Hair follicular keratinocyte (primary cell): Measurements from ENCODE around the gene HAVCR1. TPM values are rescaled to one million over a fixed set of nuclear protein-coding genes. Genes with fewer than 3 reads are reported as not detected.

Source experiments
- total RNA-seq: library from RNA; depleted of rRNA; stranded (reverse); fragments of >200 nt; gene quantifications from 2 replicates; pipeline ENCODE4 v1.2.3, GENCODE V29; 2015

Gene HAVCR1
- not detected in 2 replicates for total RNA-seq

DNA sequence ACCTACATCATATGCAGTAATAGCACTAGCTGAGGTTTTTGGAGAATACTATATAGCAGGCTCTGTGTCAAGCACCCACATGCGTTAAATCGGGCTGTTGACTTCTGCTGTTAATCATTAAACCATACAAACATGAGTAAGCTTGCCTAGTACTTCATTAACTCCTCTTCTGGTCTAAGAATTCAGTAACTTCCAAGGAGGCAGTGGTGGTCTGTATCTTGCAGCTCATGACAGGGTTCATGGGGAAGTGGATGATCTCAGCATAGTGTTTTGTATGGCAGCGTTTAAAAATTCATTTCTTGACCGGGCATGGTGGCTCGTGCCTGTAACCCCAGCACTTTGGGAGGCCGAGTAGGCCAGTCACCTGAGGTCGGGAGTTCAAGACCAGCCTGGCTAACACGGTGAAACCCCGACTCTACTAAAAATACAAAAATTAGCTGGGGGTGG lies at the start of gene HAVCR1:
TSS of gene HAVCR1 (minus strand) at position 24 of the 447 bp plus-strand sequence. CDS start 1,173 bp downstream, outside the sequence.

Other genes starting within 250 kb of the HAVCR1 start
- gene PPP1R2B, start 208.8 kb downstream of the HAVCR1 start, total RNA-seq = not detected in 2 replicates
- not detected in 2 replicates for gene TIMD4, start 95.9 kb downstream of the HAVCR1 start, total RNA-seq
- gene HAVCR2, start 49.9 kb upstream of the HAVCR1 start, total RNA-seq = not detected in 2 replicates
- gene MED7, start 83.7 kb upstream of the HAVCR1 start, total RNA-seq = 9.4 and 12.8 TPM in 2 replicates
- not detected in 2 replicates for gene GARIN3, start 107.1 kb upstream of the HAVCR1 start, total RNA-seq
- gene ITK, start 121.7 kb upstream of the HAVCR1 start, total RNA-seq = not detected in 2 replicates
- gene CYFIP2, start 207.0 kb upstream of the HAVCR1 start, total RNA-seq = 0.86 and 5.6 TPM in 2 replicates